ENCODE data around the gene MYOZ3.

- TF ChIP-seq CTCF (IDR thresholded peaks at IDR 0.05; ENCODE audit: low read depth, low read length, missing input control) (no peak), EGR1 (IDR thresholded peaks at IDR 0.05; ENCODE audit: low read depth in 2 of 2) (no peak), GABPA (IDR thresholded peaks at IDR 0.05 in 1 of 2, conservative IDR thresholded peaks at IDR 0.05 in 1 of 2) (no peak), TAF1 (conservative IDR thresholded peaks at IDR 0.05) (no peak), SP1 (IDR thresholded peaks at IDR 0.05) (no peak)
- TF ChIP-seq, protein P1, sequence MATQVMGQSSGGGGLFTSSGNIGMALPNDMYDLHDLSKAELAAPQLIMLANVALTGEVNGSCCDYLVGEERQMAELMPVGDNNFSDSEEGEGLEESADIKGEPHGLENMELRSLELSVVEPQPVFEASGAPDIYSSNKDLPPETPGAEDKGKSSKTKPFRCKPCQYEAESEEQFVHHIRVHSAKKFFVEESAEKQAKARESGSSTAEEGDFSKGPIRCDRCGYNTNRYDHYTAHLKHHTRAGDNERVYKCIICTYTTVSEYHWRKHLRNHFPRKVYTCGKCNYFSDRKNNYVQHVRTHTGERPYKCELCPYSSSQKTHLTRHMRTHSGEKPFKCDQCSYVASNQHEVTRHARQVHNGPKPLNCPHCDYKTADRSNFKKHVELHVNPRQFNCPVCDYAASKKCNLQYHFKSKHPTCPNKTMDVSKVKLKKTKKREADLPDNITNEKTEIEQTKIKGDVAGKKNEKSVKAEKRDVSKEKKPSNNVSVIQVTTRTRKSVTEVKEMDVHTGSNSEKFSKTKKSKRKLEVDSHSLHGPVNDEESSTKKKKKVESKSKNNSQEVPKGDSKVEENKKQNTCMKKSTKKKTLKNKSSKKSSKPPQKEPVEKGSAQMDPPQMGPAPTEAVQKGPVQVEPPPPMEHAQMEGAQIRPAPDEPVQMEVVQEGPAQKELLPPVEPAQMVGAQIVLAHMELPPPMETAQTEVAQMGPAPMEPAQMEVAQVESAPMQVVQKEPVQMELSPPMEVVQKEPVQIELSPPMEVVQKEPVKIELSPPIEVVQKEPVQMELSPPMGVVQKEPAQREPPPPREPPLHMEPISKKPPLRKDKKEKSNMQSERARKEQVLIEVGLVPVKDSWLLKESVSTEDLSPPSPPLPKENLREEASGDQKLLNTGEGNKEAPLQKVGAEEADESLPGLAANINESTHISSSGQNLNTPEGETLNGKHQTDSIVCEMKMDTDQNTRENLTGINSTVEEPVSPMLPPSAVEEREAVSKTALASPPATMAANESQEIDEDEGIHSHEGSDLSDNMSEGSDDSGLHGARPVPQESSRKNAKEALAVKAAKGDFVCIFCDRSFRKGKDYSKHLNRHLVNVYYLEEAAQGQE (IDR thresholded peaks at IDR 0.05), result no peak
Measured at GRCh38 chr5:150626853-150627276, 34.2 kb upstream of the MYOZ3 start.

Data from liver (tissue), 3 donors.